ENCODE measurements around the gene SERPINA12. TPM values are rescaled to one million over a fixed set of nuclear protein-coding genes. Genes with fewer than 3 reads are reported as not detected.
A peak's percentile ranks its signal among the peaks of the same experiment; 100 is the strongest.

Gene SERPINA12
- total RNA-seq, 6 experiments from 2014 or later = 0.26 to 2.8 (median 0.39) TPM; not detected in 3

- Histone ChIP-seq H3K27me3 (no peaks in the 10 kb centered on the region), H3K4me1 (peaks cover 0 to 22% (median 9%) of the 10 kb centered on the region in 4 donors), H3K36me3 (no peaks in the 10 kb centered on the region), H3K27ac (no peak overlapping the region), H3K4me3 (no peak overlapping the region), H3K9me3 (no peaks in the 10 kb centered on the region)
- no peak for DNase-seq
- WGBS (ENCODE audit: insufficient coverage, low coverage, low lambda C conversion rate, missing lambda C conversion rate) = 80% methylated on average over 1 of the region's 4 CpGs
- intact Hi-C loops (cut with DNase I) = no loop called here
- no peak for TF ChIP-seq POLR2A (IDR thresholded peaks at IDR 0.05)
- TF ChIP-seq CTCF (IDR thresholded peaks at IDR 0.05) = no peak
- no peak for ATAC-seq
These were observed 4.1 kb downstream of the SERPINA12 start for GRCh38 chr14:94505206-94505605.

- no peak for DNase-seq
- peaks cover 0 to 34% (median 10%) of the 10 kb centered on the region in 4 donors for H3K4me1 ChIP-seq
- ATAC-seq = peak; percentile 53 to 73 (median 58)
- peak overlapping the region in 2 of 3 donors; percentile 7 to 51 for H3K27ac ChIP-seq
- WGBS (ENCODE audit: insufficient coverage, low coverage, low lambda C conversion rate, missing lambda C conversion rate) = 18% methylated on average over 12 of the region's 16 CpGs
- H3K9me3 ChIP-seq = no peaks in the 10 kb centered on the region
- intact Hi-C loops (cut with DNase I) = no loop called here
- no peaks in the 10 kb centered on the region for H3K27me3 ChIP-seq
- H3K4me3 ChIP-seq = peak overlapping the region in 1 of 3 donors; percentile 24
- no peak for TF ChIP-seq POLR2A (IDR thresholded peaks at IDR 0.05)
- no peak for TF ChIP-seq CTCF (IDR thresholded peaks at IDR 0.05)
- no peaks in the 10 kb centered on the region for H3K36me3 ChIP-seq
These were observed 7.4 kb downstream of the SERPINA12 start for GRCh38 chr14:94501588-94502516.

- no peak for ATAC-seq
- 90% methylated on average over 2 of the region's 3 CpGs for WGBS (ENCODE audit: insufficient coverage, low coverage, low lambda C conversion rate, missing lambda C conversion rate)
- Histone ChIP-seq H3K4me1 (peaks cover 0 to 34% (median 10%) of the 10 kb centered on the region in 4 donors), H3K27ac (no peak overlapping the region), H3K4me3 (no peak overlapping the region), H3K27me3 (no peaks in the 10 kb centered on the region), H3K9me3 (no peaks in the 10 kb centered on the region), H3K36me3 (no peaks in the 10 kb centered on the region)
- TF ChIP-seq POLR2A (IDR thresholded peaks at IDR 0.05) (no peak), CTCF (IDR thresholded peaks at IDR 0.05) (no peak)
- DNase-seq = no peak
- intact Hi-C loops (cut with DNase I) = no loop called here
These were observed 9.0 kb downstream of the SERPINA12 start for GRCh38 chr14:94500264-94500663.

DNA sequence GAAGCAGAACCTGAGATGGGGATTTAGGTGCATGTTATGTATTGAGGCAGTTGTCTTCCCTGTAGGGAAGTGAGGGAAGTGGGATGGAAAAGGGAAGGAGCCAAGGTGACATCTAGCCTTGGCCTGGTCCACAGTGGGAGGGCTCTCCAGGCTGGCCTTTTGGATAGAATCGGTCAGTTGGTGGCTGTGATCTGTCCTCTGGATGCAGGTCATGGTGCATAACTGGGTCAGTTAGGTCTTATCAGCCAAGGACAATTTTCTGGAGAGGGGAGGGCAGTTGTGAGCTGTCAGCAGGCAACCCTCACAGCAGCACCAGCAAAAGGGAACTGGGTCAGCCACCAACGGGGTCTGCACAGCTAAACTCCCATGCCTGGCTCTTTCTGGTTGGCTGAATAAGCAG lies 9.6 kb downstream of the SERPINA12 start:
- no peaks in the 10 kb centered on the region for H3K36me3 ChIP-seq
- ATAC-seq = peak; percentile 59 to 93 (median 79)
- peak in 2 of 3 donors; percentile 79 to 82 for DNase-seq
- H3K4me1 ChIP-seq = peaks cover 0 to 34% (median 10%) of the 10 kb centered on the region in 4 donors
- intact Hi-C loops (cut with DNase I) = no loop called here
- TF ChIP-seq POLR2A (IDR thresholded peaks at IDR 0.05) (no peak), CTCF (IDR thresholded peaks at IDR 0.05) (no peak)
- 8% methylated on average over 2 of the region's 2 CpGs for WGBS (ENCODE audit: insufficient coverage, low coverage, low lambda C conversion rate, missing lambda C conversion rate)
- H3K27me3 ChIP-seq = no peaks in the 10 kb centered on the region
- H3K9me3 ChIP-seq = no peaks in the 10 kb centered on the region
- no peak overlapping the region for H3K4me3 ChIP-seq
- no peak overlapping the region for H3K27ac ChIP-seq

Data from right lobe of liver (tissue), 6 donors.